Stimulated activated naive CD8-positive, alpha-beta T cell treated with anti-CD3 and anti-CD28 coated beads, Interleukin-15, Interleukin-2, amounts not matched to agents 100 U/mL and 50 U/mL, for 24 hours (primary cell): ENCODE data around the gene CD300A.
A peak's percentile ranks its signal among the peaks of the same experiment; 100 is the strongest.

Source experiments
- ATAC-seq: fragments of 150-1000 bp; cut with Tn5 transposase; one replicate; pipeline ENCODE4 v1.10.0; 2021
- DNase-seq: peaks from one replicate; pipeline ENCODE4 v3.0.0; 2021

CD300A gene

DNA sequence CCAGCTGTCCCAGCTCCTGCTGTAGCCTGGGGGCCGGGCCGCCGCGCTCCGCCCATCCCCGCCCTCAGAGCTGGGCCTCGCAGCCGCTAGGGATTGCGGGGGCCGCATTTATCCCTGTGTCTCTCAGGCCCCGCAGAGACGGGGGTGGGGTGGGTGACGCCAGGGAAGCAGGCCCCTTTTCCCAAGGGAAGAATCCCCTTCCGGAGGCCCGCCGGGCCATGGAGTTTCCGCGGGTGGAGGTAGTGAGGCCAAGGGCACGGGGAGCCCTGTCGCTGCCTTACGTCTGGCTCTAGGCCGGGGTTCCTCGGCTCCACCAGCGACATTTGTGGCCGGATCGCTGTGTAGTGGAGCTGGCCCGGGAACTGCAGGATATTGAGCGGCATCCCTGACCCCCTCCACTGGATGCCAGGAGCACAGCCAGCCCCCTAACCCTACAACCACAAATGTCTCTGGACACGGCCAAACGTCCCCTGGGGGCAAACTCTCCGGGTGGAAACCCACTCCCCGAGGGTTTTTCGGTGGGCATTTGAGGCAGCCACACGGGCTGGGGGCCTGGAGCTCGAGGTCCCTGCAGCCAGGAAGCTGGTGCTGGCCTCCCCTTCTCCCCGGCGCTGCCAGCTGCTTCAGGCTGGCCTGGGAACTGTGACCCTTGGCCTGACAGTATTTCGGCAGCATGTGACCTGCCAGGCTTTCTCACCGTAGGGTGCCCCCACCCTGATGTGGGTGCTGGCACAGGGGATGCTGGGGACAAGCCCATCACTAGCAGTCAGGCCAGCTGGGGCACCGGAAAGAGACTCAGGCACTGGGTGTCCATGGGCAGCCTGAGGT lies 12.0 kb upstream of the CD300A start:
- DNase-seq (peak; percentile 86), ATAC-seq (peak; percentile 94)

DNA sequence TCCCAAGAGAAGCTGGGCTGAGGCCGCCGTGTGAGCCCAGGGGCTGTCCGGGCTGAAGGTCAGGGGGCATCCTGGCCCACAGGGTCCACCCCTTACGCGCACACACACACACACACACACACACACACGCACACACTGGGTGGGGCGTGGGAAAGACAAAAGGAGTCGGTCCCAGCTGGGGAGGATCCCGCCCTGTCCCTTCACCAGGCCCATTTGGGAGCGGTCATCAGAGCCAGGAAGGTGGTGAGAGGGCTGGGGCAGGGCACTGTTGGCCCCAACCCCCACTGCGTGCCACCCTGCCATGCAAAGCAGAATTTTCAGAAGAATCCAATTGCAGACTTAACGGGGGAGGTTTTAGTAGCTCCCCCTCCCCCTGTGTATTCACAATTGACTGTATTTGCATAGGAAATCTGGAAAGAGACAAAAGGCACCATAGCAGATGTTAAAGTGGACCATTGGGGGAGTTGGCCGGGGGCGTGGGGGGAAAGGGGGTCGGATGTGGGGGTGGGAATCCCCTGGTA lies 11.3 kb upstream of the CD300A start:
- ATAC-seq (no peak), DNase-seq (no peak)

DNA sequence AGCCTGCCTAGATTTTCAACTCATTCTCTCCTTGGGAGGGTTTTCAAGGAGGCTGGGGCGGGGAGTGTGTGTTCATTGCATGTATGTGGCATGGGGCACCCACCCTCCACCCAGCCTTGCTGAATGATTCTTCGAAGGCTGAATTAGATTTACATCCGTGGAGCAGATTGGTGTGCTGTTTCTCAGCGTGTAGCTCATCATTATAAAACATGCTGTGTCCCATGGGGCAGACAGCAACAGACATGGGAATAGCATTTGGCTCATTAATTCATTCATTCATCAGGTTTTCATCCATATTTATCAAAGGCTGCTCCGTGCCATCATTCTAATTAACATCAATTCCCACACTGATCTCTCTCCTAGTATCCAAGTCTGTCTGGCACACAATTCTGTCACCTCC lies 10.6 kb upstream of the CD300A start:
- no peak for ATAC-seq
- no peak for DNase-seq

DNA sequence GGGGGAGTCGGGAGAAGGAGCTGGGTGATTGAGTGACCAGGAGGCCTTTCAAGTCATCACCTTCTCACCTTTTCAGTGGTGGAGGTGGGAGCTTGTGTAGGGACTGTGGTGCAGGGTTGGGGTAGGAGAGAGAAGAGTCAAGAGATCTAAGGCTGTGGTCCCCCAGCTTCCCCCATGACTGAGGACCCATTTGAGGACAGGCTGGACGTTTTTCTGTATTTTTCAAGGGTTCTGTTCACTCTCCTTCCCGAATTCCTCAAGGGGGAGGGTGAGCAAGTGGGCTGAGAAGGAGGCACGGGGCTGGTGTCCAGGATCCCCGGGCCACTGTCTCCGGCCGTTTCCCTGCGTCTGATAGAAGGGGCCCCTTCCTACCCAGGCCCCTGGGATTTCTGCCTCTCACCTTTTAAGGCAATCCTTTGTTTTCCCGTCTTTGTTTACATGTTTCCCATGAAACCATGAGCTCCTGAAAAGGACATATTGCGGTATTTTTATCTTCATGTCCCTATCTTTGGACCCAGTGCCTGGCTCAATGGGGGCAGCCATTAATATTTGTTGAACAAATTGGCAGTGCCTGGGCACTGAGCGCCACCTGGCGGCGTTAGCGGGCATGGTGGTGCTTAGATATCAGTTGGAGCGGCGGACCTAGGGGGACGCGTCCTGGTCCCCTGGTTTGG lies 9.2 kb upstream of the CD300A start:
- ATAC-seq = no peak

DNA sequence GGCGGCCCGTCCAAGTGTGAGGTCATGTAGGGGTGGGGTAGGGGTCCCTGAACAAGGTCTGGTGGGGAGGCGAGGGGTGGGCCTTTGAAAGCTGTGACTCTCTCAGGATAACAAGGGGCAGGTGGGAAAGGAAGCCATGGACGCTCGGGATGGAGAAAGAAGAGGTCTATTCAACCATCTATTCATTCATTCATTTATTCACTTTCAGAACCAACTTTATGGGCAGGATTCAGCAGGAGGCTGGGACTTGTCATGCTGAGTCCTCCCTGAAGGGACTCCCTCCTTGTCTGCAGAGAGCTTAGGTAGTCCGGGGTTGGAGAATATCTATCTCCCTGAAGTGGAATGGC lies 8.6 kb upstream of the CD300A start:
- DNase-seq (no peak), ATAC-seq (no peak)

More for the DNA sequence above, 9.2 kb upstream of the CD300A start:
- peak; percentile 83 for DNase-seq

DNA sequence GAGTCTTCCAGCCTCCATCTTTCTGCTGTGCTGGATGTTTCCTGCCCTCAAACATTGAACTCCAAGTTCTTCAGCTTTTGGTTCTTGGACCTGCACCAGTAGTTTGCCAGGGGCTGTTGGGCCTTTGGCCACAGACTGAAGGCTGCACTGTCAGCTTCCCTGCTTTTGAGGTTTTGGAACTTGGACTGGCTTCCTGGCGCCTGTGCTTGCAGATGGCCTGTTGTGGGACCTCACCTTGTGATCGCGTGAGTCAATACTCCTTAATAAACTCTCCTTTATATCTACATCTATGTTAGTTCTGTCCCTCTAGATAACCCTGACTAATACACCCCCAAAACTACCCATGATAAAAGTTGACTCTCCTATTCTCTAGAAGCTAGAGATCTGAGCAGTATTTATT lies 7.6 kb upstream of the CD300A start:
- ATAC-seq = no peak
- DNase-seq = no peak

DNA sequence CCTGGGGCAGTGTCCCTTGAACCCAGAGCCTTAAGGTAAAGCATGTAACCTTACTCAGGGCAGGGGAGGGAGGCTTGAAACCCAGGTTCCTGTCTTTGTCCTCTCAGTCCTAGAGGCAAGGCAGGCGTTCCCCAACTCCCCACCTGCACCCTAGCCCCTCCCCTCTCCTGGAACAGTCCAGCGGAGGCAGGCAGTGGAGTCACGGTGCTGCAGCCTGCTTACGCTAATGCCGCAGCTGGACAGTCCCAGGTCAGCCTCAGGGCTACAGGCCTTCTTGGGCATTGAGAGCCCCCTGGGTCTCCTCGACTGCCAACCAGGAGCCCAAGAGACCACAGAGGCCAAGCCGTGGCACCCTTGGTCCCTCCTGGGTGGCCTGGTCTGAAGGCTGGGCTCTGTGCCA lies 6.8 kb upstream of the CD300A start:
- DNase-seq (no peak), ATAC-seq (no peak)

DNA sequence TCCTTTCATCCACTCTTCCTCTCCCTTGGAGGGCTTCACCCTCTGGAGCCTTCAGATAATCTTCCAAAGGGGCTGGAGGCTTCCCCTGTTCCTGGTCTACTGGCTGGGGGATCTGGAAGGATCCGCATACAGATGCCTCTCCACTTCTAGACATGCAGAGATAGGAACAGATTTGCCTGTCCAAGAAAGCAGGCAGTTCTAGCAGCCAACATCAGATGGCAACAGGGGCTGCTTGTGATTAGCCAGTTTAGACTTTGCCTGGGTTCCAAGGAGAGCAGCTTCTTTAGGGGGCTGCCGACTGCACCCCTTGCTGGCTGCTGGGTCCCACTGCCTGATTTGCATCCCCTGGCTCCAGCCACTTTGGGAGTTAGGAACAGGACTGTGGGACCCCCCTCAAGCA lies 6.2 kb upstream of the CD300A start:
- no peak for DNase-seq

DNA sequence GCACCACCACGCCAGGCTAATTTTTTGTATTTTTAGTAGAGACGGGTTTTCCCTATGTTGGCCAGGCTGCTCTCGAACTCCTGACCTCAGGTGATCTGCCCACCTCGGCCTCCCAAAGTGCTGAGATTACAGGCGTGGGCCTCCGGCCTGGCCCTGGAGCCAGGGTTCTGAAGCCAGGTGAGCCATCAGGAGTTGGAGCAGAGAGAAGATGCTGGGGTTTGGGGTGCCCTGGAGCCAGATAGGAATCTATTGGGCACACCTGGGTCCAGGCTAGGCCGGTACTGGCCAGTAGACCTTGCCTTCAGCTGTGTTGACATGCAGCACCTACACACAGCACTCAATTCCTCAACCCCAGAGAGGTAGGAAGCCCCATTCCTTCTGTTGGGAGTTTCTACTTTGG lies 5.4 kb upstream of the CD300A start:
- no peak for ATAC-seq
- DNase-seq = no peak

More for the DNA sequence above, 6.2 kb upstream of the CD300A start:
- ATAC-seq = no peak

DNA sequence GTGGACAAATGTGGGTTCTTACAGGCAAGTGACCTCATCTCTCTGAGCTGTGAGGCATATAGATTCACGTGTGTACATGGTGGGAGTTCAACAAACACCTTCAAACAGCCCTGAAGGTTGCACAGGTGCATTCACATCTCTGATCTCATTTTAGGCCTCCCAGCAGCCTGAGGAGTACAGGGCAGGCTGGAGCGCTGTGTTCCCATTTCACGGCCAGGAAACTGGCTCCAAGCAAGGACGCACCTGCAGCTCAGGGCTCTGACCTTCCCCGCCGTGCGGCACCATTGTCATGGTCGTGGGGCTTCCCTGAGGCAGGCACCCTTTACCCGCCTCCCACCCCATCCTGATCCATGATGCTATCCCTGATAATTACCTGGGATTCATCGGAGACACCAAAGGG lies 4.8 kb upstream of the CD300A start:
- ATAC-seq = no peak

DNA sequence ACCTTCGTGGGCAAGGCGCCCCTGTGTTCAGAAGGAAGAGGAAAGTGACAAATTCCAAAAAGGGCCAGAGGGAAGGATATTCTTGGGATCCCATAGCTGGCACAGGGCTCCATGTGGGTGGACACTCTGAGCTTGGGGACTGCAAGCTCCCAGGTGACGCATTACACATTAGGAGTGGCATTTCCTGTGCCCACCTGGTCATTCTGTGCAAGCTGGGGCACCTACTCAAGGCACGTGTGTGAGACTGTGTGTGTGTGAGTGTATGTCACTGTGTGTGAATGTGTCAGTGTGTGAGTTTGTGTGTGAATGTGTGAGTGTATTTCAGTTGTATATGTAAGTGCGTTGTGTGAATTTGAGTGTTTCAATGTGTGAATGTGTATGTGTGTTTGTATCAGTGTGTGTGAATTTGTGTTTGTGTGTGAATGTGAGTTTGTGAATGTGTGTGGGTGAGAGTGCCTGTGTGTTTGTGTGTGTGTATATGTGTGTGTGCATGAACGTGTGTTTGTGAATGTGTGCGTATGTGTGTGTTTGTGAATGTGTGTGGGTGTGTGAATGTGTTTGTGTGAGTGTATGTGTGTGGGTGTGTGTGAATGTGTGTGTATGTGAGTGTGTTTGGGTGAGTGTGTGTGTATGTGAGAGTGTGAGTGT lies 1.6 kb upstream of the CD300A start:
- ATAC-seq (no peak), DNase-seq (no peak)

More for the DNA sequence above, 4.8 kb upstream of the CD300A start:
- no peak for DNase-seq

DNA sequence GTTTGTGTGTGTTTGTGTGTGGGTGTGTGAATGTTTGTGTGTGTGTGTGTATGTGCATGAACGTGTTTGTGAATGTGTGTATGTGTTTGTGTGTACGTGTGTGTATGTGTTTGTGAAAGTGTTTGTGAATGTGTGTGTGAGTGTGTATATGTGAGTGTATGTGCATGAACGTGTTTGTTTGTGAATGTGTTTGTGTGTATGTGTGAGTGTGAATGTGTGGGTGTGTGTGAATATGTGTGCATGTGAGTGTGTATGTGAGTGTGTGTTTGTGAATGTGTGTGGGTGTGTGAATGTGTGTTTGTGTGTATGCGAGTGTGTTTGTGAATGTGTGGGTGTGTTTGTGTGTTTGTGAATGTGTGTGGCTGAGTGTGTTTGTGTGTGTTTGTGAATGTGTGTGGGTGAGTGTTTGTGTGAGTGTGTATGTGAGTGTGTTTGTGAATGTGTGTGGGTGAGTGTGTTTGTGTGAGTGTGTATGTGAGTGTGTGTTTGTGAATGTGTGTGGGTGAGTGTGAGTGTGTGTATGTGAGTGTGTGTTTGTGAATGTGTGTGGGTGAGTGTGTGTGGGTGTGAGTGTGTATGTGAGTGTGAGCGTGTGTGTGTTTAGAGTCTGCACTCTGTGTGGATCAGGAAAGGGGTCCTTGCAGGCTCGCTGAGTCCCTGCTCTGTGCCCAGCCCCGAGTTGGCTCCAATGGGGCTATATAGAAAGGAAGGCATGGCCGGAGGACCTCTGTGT lies 890 bp upstream of the CD300A start:
- peak; percentile 26 for DNase-seq
- no peak for ATAC-seq

DNA sequence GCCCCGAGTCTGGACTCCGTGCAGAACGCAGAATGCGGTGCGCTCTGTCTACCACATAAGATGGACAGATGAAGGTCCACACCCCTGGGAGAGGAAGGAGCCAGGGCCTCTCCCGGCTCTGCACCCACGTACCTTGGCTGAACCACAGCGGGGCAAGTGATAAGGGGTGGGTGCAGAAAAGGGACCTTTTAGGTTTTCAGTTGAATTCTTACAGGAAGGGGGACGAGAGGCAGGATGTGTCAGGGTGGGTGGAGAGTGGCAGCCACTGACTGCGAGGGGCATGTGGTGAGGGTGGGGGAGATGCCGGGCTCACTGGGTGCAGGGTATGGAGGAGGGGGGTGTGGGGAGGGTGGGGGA lies 372 bp downstream of the CD300A start:
- ATAC-seq = peak; percentile 33
- DNase-seq = peak; percentile 55

DNA sequence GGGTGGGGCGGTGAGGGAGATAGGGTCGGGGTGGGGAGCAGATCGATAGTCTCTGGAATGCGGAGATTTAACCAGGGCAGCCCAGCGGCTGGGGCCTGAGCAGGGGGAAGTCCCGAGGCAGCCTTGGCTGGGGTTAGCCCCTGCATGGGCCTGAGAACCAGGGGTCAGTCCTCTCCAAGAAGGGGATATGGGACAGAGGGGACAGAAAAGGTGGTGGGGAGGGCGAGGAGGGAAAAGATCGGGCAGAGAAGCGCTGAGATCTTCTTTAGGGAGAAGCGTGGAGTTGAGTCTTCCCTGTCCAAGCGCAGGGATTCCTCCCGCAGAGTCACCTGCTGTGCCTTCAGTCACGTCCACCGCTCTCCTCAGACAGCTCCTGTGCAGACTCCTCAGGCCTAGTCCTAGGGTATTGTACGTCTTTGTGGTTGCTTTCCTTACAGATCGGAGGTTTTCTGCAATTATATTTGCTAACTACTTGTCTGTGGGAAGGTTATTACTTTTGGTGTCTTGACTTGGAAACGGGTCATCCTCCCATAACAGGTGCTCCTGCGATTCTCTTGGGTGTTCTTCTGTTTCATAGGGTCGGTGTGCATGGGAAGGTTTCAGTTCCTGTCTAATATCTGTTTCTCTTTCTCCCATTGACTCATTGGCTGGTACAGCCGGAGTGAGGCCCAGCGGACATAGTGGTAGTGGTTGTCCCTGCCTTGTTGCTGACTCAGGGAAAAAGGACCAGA lies 952 bp downstream of the CD300A start:
- ATAC-seq (peak; percentile 33), DNase-seq (peak; percentile 38)

DNA sequence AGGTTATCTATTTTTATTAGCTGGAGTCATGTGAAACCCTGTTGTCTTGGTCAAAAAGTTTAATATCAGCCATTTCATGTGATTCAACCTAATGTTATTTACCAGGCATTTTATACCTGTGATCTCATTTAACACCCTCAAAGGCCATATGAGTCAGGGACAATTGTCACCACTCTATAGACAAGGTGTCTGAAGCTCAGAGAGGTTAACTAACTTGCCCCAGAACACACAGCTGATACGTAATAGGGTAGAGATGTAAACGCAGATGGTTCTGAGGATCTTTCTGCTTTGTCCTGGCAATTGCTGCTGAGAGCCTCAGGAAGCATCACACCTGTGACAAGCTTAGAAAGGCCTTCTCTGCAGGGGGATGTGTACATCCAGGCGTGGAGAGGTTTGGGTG lies 4.9 kb downstream of the CD300A start:
- DNase-seq = no peak
- peak; percentile 56 for ATAC-seq

DNA sequence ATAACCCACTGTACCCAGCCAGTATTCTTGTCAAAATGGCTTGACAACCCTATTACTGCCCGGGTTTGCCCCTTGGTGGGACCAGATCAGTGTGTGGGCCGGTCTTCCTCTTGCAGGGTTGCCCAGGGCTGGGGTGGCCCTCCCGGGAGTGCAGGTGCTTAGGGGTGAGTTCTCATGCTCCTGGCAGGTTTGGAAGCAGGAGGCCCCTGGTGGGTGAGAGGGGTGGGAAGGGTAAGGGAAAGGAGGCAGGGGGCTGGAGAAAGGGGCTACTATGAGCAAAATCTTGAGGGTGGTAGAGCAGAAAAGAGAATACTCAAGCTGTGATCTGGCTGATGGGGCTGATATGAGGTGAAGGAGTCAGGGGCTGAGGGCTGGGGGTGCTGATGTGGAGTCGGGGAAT lies 6.5 kb downstream of the CD300A start:
- DNase-seq (no peak), ATAC-seq (no peak)

DNA sequence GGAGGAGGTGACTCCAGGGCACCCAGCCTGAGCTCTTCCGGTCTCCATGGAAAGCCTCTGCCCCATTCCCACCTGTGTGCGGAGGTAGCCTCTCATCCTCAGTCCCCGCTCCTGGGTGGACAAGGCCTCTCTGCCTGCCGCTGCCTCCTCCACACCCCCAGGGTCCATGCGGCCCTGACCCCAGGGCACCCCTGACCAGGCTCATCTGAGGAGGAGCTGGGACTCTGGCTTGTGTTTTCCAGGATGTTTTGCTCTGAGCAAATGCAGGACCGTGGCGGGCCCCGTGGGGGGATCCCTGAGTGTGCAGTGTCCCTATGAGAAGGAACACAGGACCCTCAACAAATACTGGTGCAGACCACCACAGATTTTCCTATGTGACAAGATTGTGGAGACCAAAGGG lies 6.9 kb downstream of the CD300A start:
- no peak for ATAC-seq
- no peak for DNase-seq

DNA sequence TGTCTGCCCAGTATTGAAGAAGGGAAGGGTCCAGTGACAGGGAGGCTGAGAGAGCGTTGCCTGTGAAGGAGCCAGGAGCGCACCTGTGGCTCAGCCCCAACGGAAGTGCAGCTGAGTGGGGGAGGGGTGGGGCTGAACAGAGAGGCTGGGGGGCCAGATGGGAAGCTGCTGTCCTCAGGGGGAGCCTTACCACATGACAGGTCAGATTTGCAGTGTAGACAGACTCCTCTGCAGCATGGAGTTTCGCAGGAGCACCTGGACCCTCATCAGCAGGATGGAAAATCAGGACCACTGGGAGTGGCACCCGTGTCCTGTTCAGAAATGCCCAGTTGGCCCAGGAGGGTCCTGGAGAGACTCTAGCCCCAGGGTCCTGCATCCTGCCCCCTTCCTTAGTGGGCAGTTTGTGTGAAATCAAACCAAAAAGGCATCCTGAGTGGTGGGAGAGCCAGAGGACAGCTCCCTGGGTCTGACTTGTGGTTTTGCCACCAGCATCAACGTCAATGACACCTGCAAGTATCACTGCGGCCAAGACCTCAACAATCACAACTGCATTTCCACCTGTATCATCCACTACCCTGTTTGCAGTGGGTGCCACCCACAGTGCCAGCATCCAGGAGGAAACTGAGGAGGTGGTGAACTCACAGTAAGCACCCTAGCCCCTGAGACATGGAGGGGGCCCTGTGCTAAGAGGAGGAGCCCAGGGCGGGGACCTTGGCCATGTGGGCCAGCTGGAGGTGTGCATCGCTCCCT lies 7.8 kb downstream of the CD300A start:
- no peak for DNase-seq
- ATAC-seq = no peak

DNA sequence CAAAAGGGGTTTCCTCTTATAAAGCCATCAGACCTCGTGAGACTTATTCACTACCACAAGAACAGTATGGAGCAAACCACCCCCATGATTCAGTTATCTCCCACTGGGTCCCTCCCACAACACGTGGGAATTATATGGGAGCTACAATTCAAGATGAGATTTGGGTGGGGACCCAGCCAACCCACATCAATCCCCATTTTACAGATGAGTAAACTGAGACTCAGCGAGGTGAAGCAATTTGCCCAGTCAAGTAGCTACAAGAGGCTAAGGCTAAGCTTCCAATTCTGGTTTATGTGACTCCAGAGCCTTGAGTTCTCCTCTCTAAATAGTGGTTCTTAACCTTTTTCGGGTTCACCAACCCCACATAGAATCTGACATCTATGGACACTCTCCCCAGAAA lies 8.8 kb downstream of the CD300A start:
- no peak for ATAC-seq
- DNase-seq = no peak

DNA sequence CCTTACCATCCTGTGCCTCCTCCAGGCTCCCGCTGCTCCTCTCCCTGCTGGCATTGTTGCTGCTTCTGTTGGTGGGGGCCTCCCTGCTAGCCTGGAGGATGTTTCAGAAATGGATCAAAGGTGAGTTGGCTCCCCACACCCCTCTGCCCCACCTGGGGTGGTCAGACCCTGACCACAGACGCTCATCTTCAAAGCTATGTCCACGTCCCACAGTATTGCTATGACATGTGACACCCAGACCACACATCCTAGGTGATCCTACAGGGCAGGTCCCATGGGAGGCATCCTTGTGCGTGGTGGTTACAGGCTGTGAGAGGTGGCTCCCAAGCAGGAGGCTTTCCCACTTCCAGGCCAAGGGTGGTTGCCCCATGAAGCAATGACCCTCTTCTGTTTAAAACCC lies 11.0 kb downstream of the CD300A start:
- no peak for ATAC-seq
- DNase-seq = no peak
